OCI-LY1 (cell line): ENCODE results near the gene CDH23.

Source experiments
- H2AFZ ChIP-seq: fragments of 200-600 bp; sonication (generic), shearing (Covaris generic); 2 replicates; pipeline ENCODE4 v1.6.0; 2014; ENCODE audit warnings: antibody characterized with exemption, mild to moderate bottlenecking, low read length
- H3F3A ChIP-seq: fragments of 200-600 bp; sonication (generic), shearing (Covaris generic); 2 replicates; pipeline ENCODE4 v1.6.0; 2014; ENCODE audit warnings: mild to moderate bottlenecking, antibody characterized with exemption, low read length, moderate library complexity; ENCODE audit not compliant: insufficient read depth
- H3K27ac ChIP-seq: fragments of 200-600 bp; sonication (generic); 2 replicates; pipeline ENCODE4 v1.5.1; 2014; ENCODE audit warnings: low read length, mixed run types, mild to moderate bottlenecking, low read depth; ENCODE audit not compliant: poor library complexity, severe bottlenecking
- H3K27me3 ChIP-seq: fragments of 200-600 bp; sonication (generic); 2 replicates; pipeline ENCODE4 v1.6.0; 2014; ENCODE audit warnings: antibody characterized with exemption, mild to moderate bottlenecking, low read length, moderate library complexity; ENCODE audit not compliant: insufficient read depth
- H3K36me3 ChIP-seq: fragments of 200-600 bp; sonication (generic); 2 replicates; pipeline ENCODE4 v1.6.1; 2014; ENCODE audit warnings: mild to moderate bottlenecking, antibody characterized with exemption, low read length, moderate library complexity, mixed read lengths; ENCODE audit not compliant: insufficient read depth
- H3K4me1 ChIP-seq: fragments of 200-600 bp; sonication (generic); 2 replicates; pipeline ENCODE4 v1.5.1; 2014; ENCODE audit warnings: mild to moderate bottlenecking, low read length, moderate library complexity; ENCODE audit not compliant: insufficient read depth, severe bottlenecking
- H3K4me2 ChIP-seq: fragments of 200-600 bp; sonication (generic), shearing (Covaris generic); 2 replicates; pipeline ENCODE4 v1.6.1; 2014; ENCODE audit warnings: low read length
- H3K4me3 ChIP-seq: fragments of 200-600 bp; sonication (generic); 2 replicates; pipeline ENCODE4 v1.5.1; 2014; ENCODE audit warnings: low read length, low read depth, mild to moderate bottlenecking, mixed read lengths; ENCODE audit not compliant: poor library complexity, severe bottlenecking
- H3K79me2 ChIP-seq: fragments of 200-600 bp; shearing (Covaris generic); 2 replicates; pipeline ENCODE4 v1.6.1; 2016; ENCODE audit warnings: mixed run types, low read length, mixed read lengths; ENCODE audit not compliant: insufficient read depth
- H3K9ac ChIP-seq: fragments of 200-600 bp; sonication (generic), shearing (Covaris generic); 2 replicates; pipeline ENCODE4 v1.6.1; 2014; ENCODE audit warnings: mild to moderate bottlenecking, low read length, mixed read lengths
- H3K9me2 ChIP-seq: fragments of 200-600 bp; sonication (generic), shearing (Covaris generic); 2 replicates; pipeline ENCODE4 v1.6.1; 2014; ENCODE audit warnings: low read depth, mild to moderate bottlenecking, low read length, mixed read lengths
- H3K9me3 ChIP-seq: fragments of 200-600 bp; shearing (Covaris generic); 2 replicates; pipeline ENCODE4 v1.6.1; 2014; ENCODE audit warnings: low read length, mixed read lengths
- H4K20me1 ChIP-seq: fragments of 200-600 bp; sonication (generic), shearing (Covaris generic); 2 replicates; pipeline ENCODE4 v1.6.0; 2016; ENCODE audit warnings: mild to moderate bottlenecking, low read length; ENCODE audit not compliant: insufficient read depth
- EZH2 ChIP-seq: fragments of 200-600 bp; sonication (generic), shearing (Covaris generic); IDR thresholded peaks from 2 replicates; pipeline ENCODE4 v1.8.0; 2017; ENCODE audit warnings: borderline replicate concordance, mixed run types, mild to moderate bottlenecking, antibody characterized with exemption, low read length, moderate library complexity, mixed read lengths
- TF ChIP-seq, protein P1 (sequence below): fragments of 200-600 bp; sonication (generic), shearing (Covaris generic); IDR thresholded peaks from 2 replicates; pipeline ENCODE4 v1.5.1; 2017; ENCODE audit warnings: mild to moderate bottlenecking, antibody characterized with exemption, low read length, moderate library complexity, mixed read lengths

CDH23 gene

GRCh38 chr10:71493741-71494140, 97.0 kb downstream of the CDH23 start:
- H3K4me3 ChIP-seq = no peak overlapping the region
- H3K36me3 ChIP-seq = no peaks in the 10 kb centered on the region; the same call in 1 of the 2 replicates
- no peaks in the 10 kb centered on the region for H3K79me2 ChIP-seq
- no peak overlapping the region for H2AFZ ChIP-seq
- no peak for TF ChIP-seq EZH2
- TF ChIP-seq, protein P1, sequence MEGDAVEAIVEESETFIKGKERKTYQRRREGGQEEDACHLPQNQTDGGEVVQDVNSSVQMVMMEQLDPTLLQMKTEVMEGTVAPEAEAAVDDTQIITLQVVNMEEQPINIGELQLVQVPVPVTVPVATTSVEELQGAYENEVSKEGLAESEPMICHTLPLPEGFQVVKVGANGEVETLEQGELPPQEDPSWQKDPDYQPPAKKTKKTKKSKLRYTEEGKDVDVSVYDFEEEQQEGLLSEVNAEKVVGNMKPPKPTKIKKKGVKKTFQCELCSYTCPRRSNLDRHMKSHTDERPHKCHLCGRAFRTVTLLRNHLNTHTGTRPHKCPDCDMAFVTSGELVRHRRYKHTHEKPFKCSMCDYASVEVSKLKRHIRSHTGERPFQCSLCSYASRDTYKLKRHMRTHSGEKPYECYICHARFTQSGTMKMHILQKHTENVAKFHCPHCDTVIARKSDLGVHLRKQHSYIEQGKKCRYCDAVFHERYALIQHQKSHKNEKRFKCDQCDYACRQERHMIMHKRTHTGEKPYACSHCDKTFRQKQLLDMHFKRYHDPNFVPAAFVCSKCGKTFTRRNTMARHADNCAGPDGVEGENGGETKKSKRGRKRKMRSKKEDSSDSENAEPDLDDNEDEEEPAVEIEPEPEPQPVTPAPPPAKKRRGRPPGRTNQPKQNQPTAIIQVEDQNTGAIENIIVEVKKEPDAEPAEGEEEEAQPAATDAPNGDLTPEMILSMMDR = no peak
- H3K4me1 ChIP-seq = no peaks in the 10 kb centered on the region
- no peaks in the 10 kb centered on the region for H3K9me2 ChIP-seq
- H3K27me3 ChIP-seq = 0 out of 2 replicates have a peak, but pooled peaks cover 3% of the 10 kb centered on the region
- no peaks in the 10 kb centered on the region for H4K20me1 ChIP-seq
- no peak overlapping the region for H3K27ac ChIP-seq
- no peak overlapping the region for H3K4me2 ChIP-seq
- peaks cover 7% of the 10 kb centered on the region for H3K9me3 ChIP-seq
- H3F3A ChIP-seq = no peaks in the 10 kb centered on the region
- no peak overlapping the region for H3K9ac ChIP-seq

GRCh38 chr10:71494476-71494875, 97.8 kb downstream of the CDH23 start:
- Histone ChIP-seq H3K79me2 (no peaks in the 10 kb centered on the region), H3K4me3 (no peak overlapping the region), H3K4me2 (no peak overlapping the region), H3K27ac (no peak overlapping the region), H3K27me3 (0 out of 2 replicates have a peak, but pooled peaks cover 3% of the 10 kb centered on the region), H3K36me3 (no peaks in the 10 kb centered on the region), H3F3A (no peaks in the 10 kb centered on the region), H3K9me2 (no peaks in the 10 kb centered on the region), H3K9me3 (no peaks in the 10 kb centered on the region; the same call in 1 of the 2 replicates), H3K4me1 (no peaks in the 10 kb centered on the region), H4K20me1 (no peaks in the 10 kb centered on the region), H3K9ac (no peak overlapping the region), H2AFZ (no peak overlapping the region)
- TF ChIP-seq, protein P1 = no peak
- TF ChIP-seq EZH2 = no peak

DNA sequence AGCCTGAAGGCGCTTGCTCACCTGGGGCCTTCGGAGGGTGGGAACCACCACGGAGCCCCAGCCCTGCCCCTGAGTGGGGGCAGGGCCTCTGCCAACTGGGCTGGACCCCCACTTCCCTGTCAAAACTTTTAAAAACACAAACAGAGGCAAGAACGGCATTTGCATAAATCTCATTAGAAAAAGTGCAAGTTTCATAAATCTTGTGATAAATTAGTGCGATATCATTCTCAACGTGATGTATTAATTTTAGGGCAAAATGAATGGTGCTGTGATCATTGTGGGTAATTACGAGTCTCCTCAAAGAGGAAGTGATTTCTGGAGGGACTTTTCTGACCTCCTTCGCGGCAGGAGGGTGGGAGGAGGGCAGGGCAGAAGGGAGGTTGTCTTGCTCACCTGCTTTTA, 98.3 kb downstream of the CDH23 start:
- H3F3A ChIP-seq = no peaks in the 10 kb centered on the region
- H3K9ac ChIP-seq = no peak overlapping the region
- H4K20me1 ChIP-seq = no peaks in the 10 kb centered on the region
- H3K4me2 ChIP-seq = no peak overlapping the region
- H3K4me3 ChIP-seq = no peak overlapping the region
- no peak overlapping the region for H3K27ac ChIP-seq
- H3K79me2 ChIP-seq = no peaks in the 10 kb centered on the region
- H3K36me3 ChIP-seq = no peaks in the 10 kb centered on the region
- H3K9me2 ChIP-seq = no peaks in the 10 kb centered on the region
- H3K27me3 ChIP-seq = 0 out of 2 replicates have a peak, but pooled peaks cover 3% of the 10 kb centered on the region
- no peaks in the 10 kb centered on the region for H3K9me3 ChIP-seq
- no peak overlapping the region for H2AFZ ChIP-seq
- TF ChIP-seq, protein P1 = no peak
- TF ChIP-seq EZH2 = no peak
- H3K4me1 ChIP-seq = no peaks in the 10 kb centered on the region
